A549 (cell line): Measurements from ENCODE around the gene AFF1.

Experiments
- CEBPB ChIP-seq, 2 experiments: fragments of >200 bp in 1 of 2; sonication (Bioruptor Twin) in 1 of 2; formaldehyde crosslinking in 1 of 2; IDR thresholded peaks; 2 replicates each; pipeline ENCODE4 v1.6.1; 2012 to 2016
- CHD4 ChIP-seq: fragments of 200-600 bp; sonication (generic); IDR thresholded peaks from 2 replicates; pipeline ENCODE4 v1.6.1; 2016; ENCODE audit warnings: antibody characterized with exemption, mild to moderate bottlenecking, borderline replicate concordance
- CTCF ChIP-seq: fragments of >200 bp; sonication (Bioruptor Twin); formaldehyde crosslinking; IDR thresholded peaks from 3 replicates; pipeline ENCODE4 v1.5.1; 2016
- ESRRA ChIP-seq: fragments of 150-350 bp; IDR thresholded peaks from 2 replicates; pipeline ENCODE4 v1.6.1; 2014; ENCODE audit warnings: mild to moderate bottlenecking, low read length, borderline replicate concordance
- JUN ChIP-seq, 2 experiments: fragments of >200 bp; sonication (Bioruptor Twin); formaldehyde crosslinking; IDR thresholded peaks; 2 replicates in 1 of 2; 3 replicates in 1 of 2; pipeline ENCODE4 v1.6.1; 2016 to 2017
- MYC ChIP-seq: IDR thresholded peaks from 2 replicates; pipeline ENCODE4 v1.6.1; 2012; ENCODE audit warnings: mild to moderate bottlenecking, inconsistent platforms, low read length, improper control_type of control experiment, borderline replicate concordance
- POLR2A ChIP-seq: IDR thresholded peaks from 2 replicates; pipeline ENCODE4 v1.6.1; 2012; ENCODE audit warnings: mild to moderate bottlenecking, low read length
- RCOR1 ChIP-seq: fragments of 150-350 bp; IDR thresholded peaks from 2 replicates; pipeline ENCODE4 v1.6.1; 2014; ENCODE audit warnings: antibody characterized with exemption, low read length, low read depth
- ZFP36 ChIP-seq: fragments of 450-650 bp; IDR thresholded peaks from 2 replicates; pipeline ENCODE4 v1.6.1; 2014; ENCODE audit warnings: borderline replicate concordance; ENCODE audit not compliant: partially characterized antibody
- TF ChIP-seq, protein P1 (sequence below): fragments of 200-600 bp; sonication (generic); IDR thresholded peaks from 2 replicates; pipeline ENCODE4 v1.6.1; 2016; ENCODE audit warnings: antibody characterized with exemption, mild to moderate bottlenecking, moderate library complexity
- TF ChIP-seq, protein P2 (sequence below): fragments of 250-450 bp; sonication (Bioruptor Pico); IDR thresholded peaks from 2 replicates; pipeline ENCODE4 v1.5.0; 2021; ENCODE audit warnings: mild to moderate bottlenecking, moderate library complexity, borderline replicate concordance
- TF ChIP-seq, protein P3 (sequence below): fragments of 450-650 bp; IDR thresholded peaks from 2 replicates; pipeline ENCODE4 v1.6.1; 2014; ENCODE audit warnings: antibody characterized with exemption

- TF ChIP-seq CTCF (no peak), POLR2A (no peak), CHD4 (no peak), CEBPB (IDR thresholded peaks at IDR 0.05) (no peak), JUN (IDR thresholded peaks at IDR 0.05) (no peak), RCOR1 (no peak), MYC (no peak), ZFP36 (no peak), ESRRA (no peak)
- TF ChIP-seq, protein P1, sequence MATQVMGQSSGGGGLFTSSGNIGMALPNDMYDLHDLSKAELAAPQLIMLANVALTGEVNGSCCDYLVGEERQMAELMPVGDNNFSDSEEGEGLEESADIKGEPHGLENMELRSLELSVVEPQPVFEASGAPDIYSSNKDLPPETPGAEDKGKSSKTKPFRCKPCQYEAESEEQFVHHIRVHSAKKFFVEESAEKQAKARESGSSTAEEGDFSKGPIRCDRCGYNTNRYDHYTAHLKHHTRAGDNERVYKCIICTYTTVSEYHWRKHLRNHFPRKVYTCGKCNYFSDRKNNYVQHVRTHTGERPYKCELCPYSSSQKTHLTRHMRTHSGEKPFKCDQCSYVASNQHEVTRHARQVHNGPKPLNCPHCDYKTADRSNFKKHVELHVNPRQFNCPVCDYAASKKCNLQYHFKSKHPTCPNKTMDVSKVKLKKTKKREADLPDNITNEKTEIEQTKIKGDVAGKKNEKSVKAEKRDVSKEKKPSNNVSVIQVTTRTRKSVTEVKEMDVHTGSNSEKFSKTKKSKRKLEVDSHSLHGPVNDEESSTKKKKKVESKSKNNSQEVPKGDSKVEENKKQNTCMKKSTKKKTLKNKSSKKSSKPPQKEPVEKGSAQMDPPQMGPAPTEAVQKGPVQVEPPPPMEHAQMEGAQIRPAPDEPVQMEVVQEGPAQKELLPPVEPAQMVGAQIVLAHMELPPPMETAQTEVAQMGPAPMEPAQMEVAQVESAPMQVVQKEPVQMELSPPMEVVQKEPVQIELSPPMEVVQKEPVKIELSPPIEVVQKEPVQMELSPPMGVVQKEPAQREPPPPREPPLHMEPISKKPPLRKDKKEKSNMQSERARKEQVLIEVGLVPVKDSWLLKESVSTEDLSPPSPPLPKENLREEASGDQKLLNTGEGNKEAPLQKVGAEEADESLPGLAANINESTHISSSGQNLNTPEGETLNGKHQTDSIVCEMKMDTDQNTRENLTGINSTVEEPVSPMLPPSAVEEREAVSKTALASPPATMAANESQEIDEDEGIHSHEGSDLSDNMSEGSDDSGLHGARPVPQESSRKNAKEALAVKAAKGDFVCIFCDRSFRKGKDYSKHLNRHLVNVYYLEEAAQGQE = no peak
- TF ChIP-seq, protein P2, sequence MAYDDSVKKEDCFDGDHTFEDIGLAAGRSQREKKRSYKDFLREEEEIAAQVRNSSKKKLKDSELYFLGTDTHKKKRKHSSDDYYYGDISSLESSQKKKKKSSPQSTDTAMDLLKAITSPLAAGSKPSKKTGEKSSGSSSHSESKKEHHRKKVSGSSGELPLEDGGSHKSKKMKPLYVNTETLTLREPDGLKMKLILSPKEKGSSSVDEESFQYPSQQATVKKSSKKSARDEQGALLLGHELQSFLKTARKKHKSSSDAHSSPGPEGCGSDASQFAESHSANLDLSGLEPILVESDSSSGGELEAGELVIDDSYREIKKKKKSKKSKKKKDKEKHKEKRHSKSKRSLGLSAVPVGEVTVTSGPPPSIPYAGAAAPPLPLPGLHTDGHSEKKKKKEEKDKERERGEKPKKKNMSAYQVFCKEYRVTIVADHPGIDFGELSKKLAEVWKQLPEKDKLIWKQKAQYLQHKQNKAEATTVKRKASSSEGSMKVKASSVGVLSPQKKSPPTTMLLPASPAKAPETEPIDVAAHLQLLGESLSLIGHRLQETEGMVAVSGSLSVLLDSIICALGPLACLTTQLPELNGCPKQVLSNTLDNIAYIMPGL = no peak
- TF ChIP-seq, protein P3, sequence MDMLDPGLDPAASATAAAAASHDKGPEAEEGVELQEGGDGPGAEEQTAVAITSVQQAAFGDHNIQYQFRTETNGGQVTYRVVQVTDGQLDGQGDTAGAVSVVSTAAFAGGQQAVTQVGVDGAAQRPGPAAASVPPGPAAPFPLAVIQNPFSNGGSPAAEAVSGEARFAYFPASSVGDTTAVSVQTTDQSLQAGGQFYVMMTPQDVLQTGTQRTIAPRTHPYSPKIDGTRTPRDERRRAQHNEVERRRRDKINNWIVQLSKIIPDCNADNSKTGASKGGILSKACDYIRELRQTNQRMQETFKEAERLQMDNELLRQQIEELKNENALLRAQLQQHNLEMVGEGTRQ = no peak
Observed at GRCh38 chr4:87152310-87153041, 217.7 kb downstream of the AFF1 start.
